KBM-7 (cell line): ENCODE results near the gene HJURP.

Experiments
- DNase-seq: peaks from one replicate; pipeline ENCODE4 v3.0.0-alpha.2; 2015
- in situ Hi-C: fragments of 300-500 bp; cut with MboI; formaldehyde crosslinking; loops from 2 replicates; pipeline ENCODE4 v1.14.3; 2020; ENCODE audit warnings: low sequenced_read_pairs, low pct_unique_long_range_greater_than_20kb, mixed read lengths

Gene HJURP

GRCh38 chr2:233850745-233851144 is 3.6 kb downstream of the HJURP start:
- in situ Hi-C loops: no loop called here
- DNase-seq: no peak

GRCh38 chr2:233849607-233850271 is 4.6 kb downstream of the HJURP start:
- in situ Hi-C loops: no loop called here
- no peak for DNase-seq

GRCh38 chr2:233848276-233848675 is 6.1 kb downstream of the HJURP start:
- DNase-seq: no peak
- in situ Hi-C loops: no loop called here

- in situ Hi-C loops: no loop called here
- no peak for DNase-seq
Measured at GRCh38 chr2:233847248-233847898, 7.0 kb downstream of the HJURP start.

GRCh38 chr2:233846387-233847247 is 7.7 kb downstream of the HJURP start:
- in situ Hi-C loops: no loop called here
- DNase-seq: no peak

- no peak for DNase-seq
- in situ Hi-C loops: no loop called here
Measured at GRCh38 chr2:233845301-233846060, 8.9 kb downstream of the HJURP start.

GRCh38 chr2:233844836-233845235 is 9.5 kb downstream of the HJURP start:
- in situ Hi-C loops: no loop called here
- DNase-seq: no peak

- in situ Hi-C loops: no loop called here
- DNase-seq: no peak
Measured at GRCh38 chr2:233844064-233844807, 10.1 kb downstream of the HJURP start.

GRCh38 chr2:233841183-233841582 is 13.2 kb downstream of the HJURP start:
- no peak for DNase-seq
- in situ Hi-C loops: no loop called here

- DNase-seq: no peak
- in situ Hi-C loops: no loop called here
Measured at GRCh38 chr2:233840520-233840919, 13.8 kb downstream of the HJURP start.

- DNase-seq: no peak
- in situ Hi-C loops: no loop called here
Measured at GRCh38 chr2:233839447-233839820, 14.9 kb downstream of the HJURP start.

- in situ Hi-C loops: no loop called here
- DNase-seq: no peak
Measured at GRCh38 chr2:233838726-233839446, 15.4 kb downstream of the HJURP start.

GRCh38 chr2:233838251-233838650 is 16.1 kb downstream of the HJURP start:
- in situ Hi-C loops: no loop called here
- DNase-seq: no peak

- in situ Hi-C loops: no loop called here
- no peak for DNase-seq
Measured at GRCh38 chr2:233837694-233838229, 16.6 kb downstream of the HJURP start.

GRCh38 chr2:233836359-233836758 is 18.0 kb downstream of the HJURP start:
- DNase-seq: no peak

GRCh38 chr2:233835230-233836186 is 18.8 kb downstream of the HJURP start:
- in situ Hi-C loops: no loop called here
- DNase-seq: no peak

More at GRCh38 chr2:233836359-233836758, 18.0 kb downstream of the HJURP start:
- in situ Hi-C loops: no loop called here

GRCh38 chr2:233833345-233833744 is 21.0 kb downstream of the HJURP start:
- in situ Hi-C loops: no loop called here
- DNase-seq: no peak
